NT2/D1 (cell line): ENCODE measurements around the gene SOCS4.

Experiments
- YY1 ChIP-seq: IDR thresholded peaks from 2 replicates; pipeline ENCODE4 v1.6.1; 2011; ENCODE audit not compliant: insufficient read length, insufficient read depth
- ZNF274 ChIP-seq: IDR thresholded peaks from 2 replicates; pipeline ENCODE4 v1.6.1; 2011; ENCODE audit warnings: mild to moderate bottlenecking, low read depth, low read length

DNA sequence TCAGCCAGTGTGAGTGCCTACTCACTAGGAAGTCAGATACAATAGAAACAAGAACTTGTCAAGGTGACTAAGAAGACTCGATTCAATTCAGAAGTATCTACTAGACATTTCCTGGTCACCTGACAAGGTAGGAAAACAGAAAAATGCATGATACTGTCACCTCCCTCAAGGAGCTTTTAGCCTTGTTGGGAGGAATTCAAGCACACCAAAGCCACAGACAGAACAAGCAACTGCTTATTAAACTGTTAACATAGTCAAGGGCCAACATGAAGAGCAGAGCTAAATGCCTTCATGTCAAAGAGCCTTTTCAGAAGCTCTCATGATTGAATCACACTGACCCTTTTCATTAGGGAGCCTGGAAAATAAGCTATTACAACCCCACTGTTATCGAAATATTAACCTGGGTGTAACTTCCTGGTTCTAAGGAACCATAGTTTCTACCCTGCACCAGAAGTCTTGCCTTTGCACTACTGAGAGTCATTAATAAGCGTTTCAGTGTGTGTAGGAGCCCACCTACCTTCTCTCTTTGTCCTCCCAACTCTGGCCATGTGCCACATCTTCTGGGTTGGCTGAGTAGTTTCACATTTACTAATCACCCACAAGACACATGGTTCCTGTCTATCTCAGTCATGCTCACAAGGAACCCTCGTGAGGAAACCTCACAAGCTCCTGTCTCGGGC is 71.0 kb downstream of the SOCS4 start:
- TF ChIP-seq YY1: no peak
- TF ChIP-seq ZNF274: no peak
